Right renal pelvis (tissue), 4 donors: ENCODE data around the gene RHOXF2. TPM values are rescaled to one million over a fixed set of nuclear protein-coding genes. Genes with fewer than 3 reads are reported as not detected.
"Not testable (repeated sequence)": the region's sequence is repeated elsewhere in the genome, so short reads cannot be mapped to it uniquely, and the experiment has no call there.

Experiments used
- DNase-seq, 4 donors: peaks; one replicate each; pipeline ENCODE4 v3.0.0-alpha.2; 2013; ENCODE audit warnings: low read depth in 4 of 4, low spot score in 3 of 4, missing footprints in 1 of 4
- polyA plus RNA-seq, 4 donors: library from polyadenylated mRNA; unstranded; fragments of 120-200 nt; gene quantifications; one replicate each; pipeline ENCODE4 v1.2.1, GENCODE V29; 2013; ENCODE audit not compliant: insufficient read length in 4 of 4

Gene RHOXF2
- polyA plus RNA-seq, 4 donors = 0.57 TPM; not detected in 3

GRCh38 chrX:120196626-120197283 is 38.3 kb downstream of the RHOXF2 start:
- not testable (repeated sequence) for DNase-seq

- no peak for DNase-seq
Measured at GRCh38 chrX:120200851-120201250, 42.4 kb downstream of the RHOXF2 start.

DNA sequence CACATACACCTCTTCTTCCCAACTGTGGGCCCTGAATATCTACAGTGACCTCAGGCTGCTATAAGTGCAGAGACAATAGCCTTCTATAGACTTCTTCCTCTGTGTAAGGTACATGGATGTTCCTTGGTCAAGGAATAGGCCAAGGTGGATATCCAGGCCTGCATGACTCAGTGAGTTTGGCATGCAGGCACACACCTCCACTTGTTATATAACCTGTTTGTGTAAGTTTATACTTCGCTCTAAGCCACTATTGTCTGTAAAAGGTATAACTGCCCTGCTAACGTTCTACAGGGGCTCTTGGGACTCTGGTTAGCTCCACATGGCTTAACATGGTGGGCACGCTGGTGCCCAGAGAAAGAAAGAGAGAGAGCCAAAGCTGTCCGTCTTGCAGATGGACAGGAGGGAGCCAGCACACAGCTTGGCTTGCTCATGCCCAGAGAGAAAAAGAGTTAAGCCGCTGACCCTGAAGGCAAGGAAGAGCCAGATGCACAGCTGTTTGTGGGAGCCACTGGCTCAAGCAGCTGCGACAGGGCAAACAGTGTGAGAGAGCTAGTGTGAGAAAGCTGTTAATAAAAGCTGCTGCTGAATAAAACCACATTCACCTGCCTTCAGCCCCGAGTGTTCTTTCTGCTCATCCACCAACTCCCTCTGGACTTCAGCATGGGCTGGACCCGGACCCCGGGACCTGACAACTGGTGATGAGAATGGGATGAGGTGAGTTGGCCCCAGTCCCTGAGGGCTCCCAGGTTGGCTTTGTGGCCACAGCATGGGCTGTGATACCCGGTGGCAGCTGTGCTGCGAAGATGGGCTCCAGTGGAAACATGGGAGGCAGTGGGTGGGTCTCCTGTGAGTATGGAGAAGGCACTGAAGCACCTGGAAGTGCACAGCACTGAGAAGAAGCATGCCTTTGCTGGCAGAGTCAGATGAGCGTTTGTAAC is 47.7 kb downstream of the RHOXF2 start:
- no peak for DNase-seq

DNA sequence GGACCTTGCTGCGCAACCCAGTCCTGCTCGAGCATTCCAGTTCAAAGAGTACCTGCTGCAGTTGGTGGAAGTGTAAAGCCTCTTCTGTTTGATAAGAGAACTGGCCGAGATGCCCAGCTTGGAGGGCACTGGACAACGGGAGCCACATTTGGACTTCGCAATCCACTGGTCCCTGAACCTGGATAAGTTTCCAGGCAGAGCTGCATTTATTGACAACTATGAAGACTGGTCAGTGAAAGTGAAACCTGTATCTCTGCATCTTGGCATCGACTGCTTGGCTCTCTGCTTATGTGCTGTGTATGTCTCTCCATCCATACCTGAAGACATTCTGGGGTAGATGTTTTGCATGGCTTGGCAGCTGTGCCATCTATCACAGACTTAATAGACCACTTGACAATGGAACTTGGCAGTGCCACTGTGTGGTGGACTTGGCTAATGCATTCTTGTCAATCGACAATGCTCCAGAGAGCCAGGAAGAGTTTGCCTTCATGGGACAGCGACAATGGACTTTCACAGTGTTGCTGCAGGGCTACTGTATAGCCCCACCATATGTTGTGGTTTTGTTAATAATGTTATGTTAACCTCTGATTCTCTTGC is 48.7 kb downstream of the RHOXF2 start:
- peak in 2 of 4 donors; percentile 5 to 18 for DNase-seq

GRCh38 chrX:120213438-120214265 is 55.2 kb downstream of the RHOXF2 start:
- DNase-seq = peak; percentile 26 to 42 (median 32)

Other genes starting within 250 kb of the RHOXF2 start
- gene NKAP, start 214.9 kb upstream of the RHOXF2 start, polyA plus RNA-seq = 10 to 100 TPM; 13.4 to 15.2 (median 14.7) TPM
- under 1 TPM in 3 of 4 donors, not detected in 1; 0.07 to 0.87 (median 0.08) TPM for gene RHOXF2B, start 80.9 kb upstream of the RHOXF2 start, polyA plus RNA-seq
- gene RHOXF1, start 42.7 kb upstream of the RHOXF2 start, polyA plus RNA-seq = 1 to 10 TPM in 3 of 4 donors, under 1 TPM in 1; 0.22 to 2.3 (median 1.1) TPM
- 10 to 100 TPM; 21.9 to 31.3 (median 30.9) TPM for gene ZBTB33, start 92.2 kb downstream of the RHOXF2 start, polyA plus RNA-seq
- under 1 TPM; 0.39 to 0.96 (median 0.59) TPM for gene TMEM255A, start 152.8 kb downstream of the RHOXF2 start, polyA plus RNA-seq
- under 1 TPM in 3 of 4 donors, not detected in 1; 0.01 to 0.07 (median 0.07) TPM for gene ATP1B4, start 203.5 kb downstream of the RHOXF2 start, polyA plus RNA-seq